ENCODE data around the gene LAMTOR5. TPM values are rescaled to one million over a fixed set of nuclear protein-coding genes. Genes with fewer than 3 reads are reported as not detected.

The LAMTOR5 gene
- total and polyA plus RNA-seq, 2 of the 4 experiments (the other 2 are of a cell fraction) = 159 to 369 TPM

- in situ Hi-C loops (cut with MboI; ENCODE audit: low sequenced_read_pairs) (no loop called here), dilution Hi-C loops (cut with HindIII; ENCODE audit: low sequenced_read_pairs, unreplicated experiment) (no loop called here)
- no CpG with 5 or more reads among the region's 2 CpGs for WGBS, 2 experiments (ENCODE audit: extremely low coverage in 2 of 2, insufficient read length in 1 of 2)
Observed at GRCh38 chr1:110433213-110433612, 25.7 kb upstream of the LAMTOR5 start.

More at GRCh38 chr1:110433213-110433612, 25.7 kb upstream of the LAMTOR5 start:
- Histone ChIP-seq H3K27me3 (ENCODE audit: control insufficient read depth, insufficient read depth, low read length) (peaks cover 49% of the 10 kb centered on the region), H2BK5ac (ENCODE audit: low read depth, low read length, poor library complexity, severe bottlenecking) (no peak overlapping the region), H2BK20ac (ENCODE audit: low read depth, low read length) (no peak overlapping the region), H2AK5ac (ENCODE audit: low read depth, low read length) (no peak overlapping the region), H2BK15ac (ENCODE audit: low read depth, low read length) (no peak overlapping the region), H4K5ac (ENCODE audit: low read depth, low read length) (no peak overlapping the region), H3K56ac (ENCODE audit: extremely low read depth, insufficient read depth, low read length) (no peak overlapping the region), H3K9ac (ENCODE audit: low read depth, low read length) (no peak overlapping the region), H2AK9ac (replicated peaks; ENCODE audit: low read depth, low read length, poor library complexity) (peak overlapping the region; percentile 16), H3K79me1 (ENCODE audit: low read depth in 1 of 2, low read length in 2 of 2) (no peaks in the 10 kb centered on the region), H3K4me1 (ENCODE audit: control insufficient read depth, insufficient read depth, low read length) (peaks cover 2% of the 10 kb centered on the region; the same call in 1 of the 2 replicates), H3K18ac (ENCODE audit: low read depth, low read length) (no peak overlapping the region), H3K9me3 (ENCODE audit: control insufficient read depth, insufficient read depth, low read length) (no peaks in the 10 kb centered on the region), H3K27ac (ENCODE audit: insufficient read depth, low read length) (no peak overlapping the region), H4K8ac (ENCODE audit: low read depth in 2 of 2, low read length in 2 of 2) (no peak overlapping the region), H3K4me2 (ENCODE audit: low read depth, low read length) (no peak overlapping the region), H3K36me3 (ENCODE audit: control insufficient read depth, insufficient read depth, low read length) (no peaks in the 10 kb centered on the region), H2BK120ac (ENCODE audit: low read depth, low read length) (no peak overlapping the region), H2AFZ (replicated peaks; ENCODE audit: low read length, poor library complexity) (no peak overlapping the region), H3K14ac (replicated peaks; ENCODE audit: low read depth, low read length) (no peak overlapping the region), H3K9me1 (ENCODE audit: insufficient read depth, low read length) (no peaks in the 10 kb centered on the region), H3K23ac (ENCODE audit: low read depth, low read length) (no peak overlapping the region), H3K4me3 (ENCODE audit: insufficient read depth, low read depth, low read length) (no peak overlapping the region), H4K91ac (ENCODE audit: insufficient read depth, low read depth, low read length) (no peak overlapping the region), H4K20me1 (ENCODE audit: insufficient read depth, low read length) (no peaks in the 10 kb centered on the region), H3K4ac (ENCODE audit: low read depth, low read length) (no peak overlapping the region)
- intact Hi-C loops (cut with micrococcal nuclease) = no loop called here
- DNase-seq (no peak), ATAC-seq (ENCODE audit: low read depth) (no peak)
- ChIA-PET POLR2A (ENCODE audit: unreplicated experiment) (no interaction called here), CTCF (interaction anchor here (1.5 kb wide), 1 partner anchor 12 kb away, joined by 4 read pairs; no protein-coding TSS in a partner anchor)
- BruUV-seq (replicated peaks) = no TSS peak
- TF ChIP-seq MAFK (IDR thresholded peaks at IDR 0.05; ENCODE audit: low read depth, low read length) (no peak), BHLHE40 (IDR thresholded peaks at IDR 0.05; ENCODE audit: low read depth, low read length) (no peak), ELK1 (IDR thresholded peaks at IDR 0.05; ENCODE audit: borderline replicate concordance, low read depth, low read length) (no peak), POLR2A (IDR thresholded peaks at IDR 0.05; ENCODE audit: low read depth, low read length) (no peak), CTCF (conservative IDR thresholded peaks at IDR 0.05; ENCODE audit: low read depth, low read length) (no peak), SMC3 (IDR thresholded peaks at IDR 0.05; ENCODE audit: low read depth, low read length) (no peak), FOS (IDR thresholded peaks at IDR 0.05; ENCODE audit: low read depth, low read length) (no peak), RCOR1 (IDR thresholded peaks at IDR 0.05; ENCODE audit: insufficient replicate concordance, low read length) (no peak), USF2 (IDR thresholded peaks at IDR 0.05; ENCODE audit: low read depth, low read length) (no peak), NFE2L2 (IDR thresholded peaks at IDR 0.05; ENCODE audit: low read depth, low read length) (no peak), RAD21 (IDR thresholded peaks at IDR 0.05; ENCODE audit: low read length) (no peak), RFX5 (IDR thresholded peaks at IDR 0.05; ENCODE audit: low read depth, low read length) (no peak), CHD1 (IDR thresholded peaks at IDR 0.05; ENCODE audit: low read depth, low read length) (no peak), CEBPB (IDR thresholded peaks at IDR 0.05; ENCODE audit: low read depth, low read length) (no peak), MAZ (IDR thresholded peaks at IDR 0.05; ENCODE audit: borderline replicate concordance, low read depth, low read length) (no peak), MXI1 (IDR thresholded peaks at IDR 0.05; ENCODE audit: borderline replicate concordance, low read depth, low read length) (no peak)
